H7 (cell line): Measurements from ENCODE around the gene SERPINB12. TPM values are rescaled to one million over a fixed set of nuclear protein-coding genes. Genes with fewer than 3 reads are reported as not detected.

ENCODE experiments used
- DNase-seq: peaks from one replicate; pipeline ENCODE4 v3.0.0; 2012
- H3K27me3 ChIP-seq: 2 replicates; pipeline ENCODE4 v1.6.0; 2011; ENCODE audit warnings: mild to moderate bottlenecking, low read length; ENCODE audit not compliant: control insufficient read depth, insufficient read depth
- H3K36me3 ChIP-seq: replicated peaks from 2 replicates; pipeline ENCODE4 v1.5.1; 2011; ENCODE audit warnings: low read length; ENCODE audit not compliant: control insufficient read depth, insufficient read depth
- H3K4me3 ChIP-seq: 2 replicates; pipeline ENCODE4 v1.5.1; 2011; ENCODE audit warnings: low read depth, mild to moderate bottlenecking, control low read depth, low read length, moderate library complexity; ENCODE audit not compliant: insufficient read depth
- total RNA-seq: library from RNA; depleted of rRNA; stranded (reverse); fragments of >200 nt; shearing (Covaris generic); gene quantifications from 2 replicates; pipeline ENCODE4 v1.2.3, GENCODE V29; 2014; rRNA removed

The SERPINB12 gene
- total RNA-seq, 1 experiment from 2014 or later, result not detected

- no peaks in the 10 kb centered on the region for H3K36me3 ChIP-seq
- no peaks in the 10 kb centered on the region for H3K27me3 ChIP-seq
- DNase-seq, result no peak
- H3K4me3 ChIP-seq, result no peak overlapping the region
These were observed 61.6 kb downstream of the SERPINB12 start for GRCh38 chr18:63603772-63604171.

DNA sequence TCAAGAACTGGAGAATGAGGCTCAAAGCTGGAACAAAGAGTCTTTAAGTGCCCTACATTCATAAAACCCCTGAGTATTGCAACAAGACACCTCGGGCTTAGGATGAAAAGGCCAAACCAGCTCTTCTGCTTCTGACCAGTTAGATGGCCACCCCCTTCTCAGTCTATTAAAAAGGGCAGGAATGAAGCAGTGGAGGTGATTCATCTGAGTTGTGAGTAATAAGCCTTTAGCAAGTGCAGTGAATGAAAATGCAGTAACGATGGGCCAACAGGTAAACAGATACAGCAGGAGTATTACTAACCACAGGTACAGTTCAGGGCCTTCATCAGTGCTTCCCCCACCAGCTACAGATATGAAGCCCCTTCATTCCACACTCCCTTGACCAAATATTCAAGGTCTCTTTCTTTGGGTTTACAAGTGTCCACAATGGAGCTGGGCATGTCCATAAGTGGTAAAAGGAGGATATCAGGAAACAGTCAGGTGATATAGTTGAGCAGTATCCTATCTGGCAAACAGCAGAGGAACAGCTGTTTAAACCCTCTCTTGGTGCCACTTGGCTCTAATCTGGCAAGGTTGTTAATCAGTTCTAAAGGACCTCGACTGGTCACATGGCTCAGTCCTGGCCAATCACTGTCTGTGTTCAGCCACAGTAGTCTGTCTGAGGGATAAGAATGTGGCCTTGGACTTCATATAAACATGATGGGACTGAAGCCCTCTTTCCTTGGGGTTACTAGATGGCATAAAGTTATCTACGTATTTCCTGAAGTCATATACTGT is 62.8 kb downstream of the SERPINB12 start:
- no peak for DNase-seq
- H3K4me3 ChIP-seq, result no peak overlapping the region
- H3K27me3 ChIP-seq, result no peaks in the 10 kb centered on the region
- H3K36me3 ChIP-seq, result no peaks in the 10 kb centered on the region

DNA sequence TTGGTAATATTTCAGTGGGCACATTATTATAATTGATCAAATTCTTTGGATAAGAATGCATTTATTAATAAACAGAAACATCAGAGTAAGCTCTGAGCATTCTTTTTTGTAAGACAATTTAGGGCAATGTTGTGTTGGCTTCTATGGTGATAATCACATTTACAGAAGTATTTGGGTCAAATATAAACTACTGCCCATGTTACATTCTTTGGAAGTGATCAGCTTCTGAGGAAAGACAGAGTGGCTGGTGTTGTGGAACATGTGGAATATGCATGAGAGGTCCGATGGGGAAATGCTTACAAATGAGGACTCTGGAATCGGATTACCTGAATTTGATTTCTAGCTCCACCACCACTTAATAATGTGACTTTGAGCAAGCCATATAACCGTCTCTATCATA is 64.4 kb downstream of the SERPINB12 start:
- no peak for DNase-seq
- Histone ChIP-seq H3K27me3 (no peaks in the 10 kb centered on the region), H3K4me3 (no peak overlapping the region), H3K36me3 (no peaks in the 10 kb centered on the region)

- Histone ChIP-seq H3K4me3 (no peak overlapping the region), H3K27me3 (no peaks in the 10 kb centered on the region), H3K36me3 (no peaks in the 10 kb centered on the region)
- no peak for DNase-seq
These were observed 71.3 kb downstream of the SERPINB12 start for GRCh38 chr18:63613420-63613819.

DNA sequence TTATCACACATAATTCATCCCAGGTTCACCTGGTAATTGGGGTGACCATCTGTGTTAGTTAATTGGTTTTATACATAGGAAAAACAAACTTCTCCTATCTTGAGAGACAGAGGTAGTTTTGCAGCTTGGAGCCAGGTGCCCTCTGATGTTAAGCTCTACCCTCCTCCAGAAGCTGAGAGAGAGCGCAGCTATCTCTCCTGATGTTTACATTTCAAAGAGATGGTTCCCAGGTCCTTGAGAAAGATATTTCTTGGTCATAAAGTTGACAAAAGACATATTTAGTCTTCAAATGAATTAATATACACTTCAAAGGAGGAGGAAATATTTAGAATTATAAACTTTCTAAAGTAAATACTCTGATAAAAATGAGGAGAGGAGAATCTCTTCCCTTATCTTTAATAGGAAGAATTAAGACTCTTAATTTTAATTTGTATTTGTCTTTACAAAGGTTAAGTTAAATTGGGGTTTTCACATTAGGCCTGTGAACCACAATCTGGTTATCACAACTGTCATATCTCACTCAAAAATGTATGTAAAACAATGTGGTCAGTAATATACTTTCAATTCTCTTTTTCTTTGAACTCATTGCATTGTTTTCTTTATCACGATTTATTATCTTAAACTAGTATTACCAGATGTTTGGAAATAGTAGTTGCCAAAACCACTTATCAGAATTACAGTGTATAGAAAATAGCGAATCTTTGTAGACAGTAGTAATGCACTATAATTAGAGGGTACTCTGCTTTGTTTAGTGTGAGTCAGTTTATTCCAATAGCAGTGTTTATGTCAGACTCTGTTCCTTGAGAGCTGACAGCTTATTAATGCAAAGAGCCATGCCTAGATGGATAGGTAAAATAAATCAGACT is 75.1 kb downstream of the SERPINB12 start:
- no peaks in the 10 kb centered on the region for H3K36me3 ChIP-seq
- no peak overlapping the region for H3K4me3 ChIP-seq
- H3K27me3 ChIP-seq, result no peaks in the 10 kb centered on the region
- no peak for DNase-seq

DNA sequence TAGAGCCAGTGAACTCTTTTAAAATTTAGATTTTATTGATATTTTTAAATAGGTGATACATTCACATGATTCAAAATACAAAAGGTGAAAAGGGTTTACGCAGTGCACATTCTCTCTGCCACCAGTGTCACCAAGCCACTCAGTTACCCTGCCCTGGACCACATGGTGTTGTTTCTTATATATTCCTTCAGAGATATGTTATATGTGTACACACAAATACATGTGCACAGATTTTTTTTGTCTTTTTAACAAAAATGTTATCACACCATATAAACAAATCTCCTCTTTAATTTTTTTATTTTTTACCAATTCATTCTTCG is 75.7 kb downstream of the SERPINB12 start:
- Histone ChIP-seq H3K4me3 (no peak overlapping the region), H3K27me3 (no peaks in the 10 kb centered on the region), H3K36me3 (no peaks in the 10 kb centered on the region)
- DNase-seq, result no peak

Other genes starting within 250 kb of the SERPINB12 start
- 0.81 and 1.8 TPM in 2 replicates for gene BCL2, start 222.6 kb upstream of the SERPINB12 start, total RNA-seq
- gene KDSR, start 175.2 kb upstream of the SERPINB12 start, total RNA-seq, result 21.1 and 23.9 TPM in 2 replicates
- gene VPS4B, start 119.9 kb upstream of the SERPINB12 start, total RNA-seq, result 24.5 and 31.6 TPM in 2 replicates
- gene SERPINB5, start 65.4 kb upstream of the SERPINB12 start, total RNA-seq, result 0.07 and 0.28 TPM in 2 replicates
- gene SERPINB13, start 45.0 kb downstream of the SERPINB12 start, total RNA-seq, result not detected in 2 replicates
- not detected in 2 replicates for gene SERPINB4, start 101.9 kb downstream of the SERPINB12 start, total RNA-seq
- gene SERPINB3, start 119.5 kb downstream of the SERPINB12 start, total RNA-seq, result not detected in 2 replicates
- gene SERPINB11, start 160.6 kb downstream of the SERPINB12 start, total RNA-seq, result not detected in 2 replicates
- gene SERPINB7, start 233.0 kb downstream of the SERPINB12 start, total RNA-seq, result not detected in 2 replicates